Uterus (tissue), 2 donors: ENCODE measurements around the gene FOCAD.

Experiments
- POLR2A ChIP-seq, 2 donors: fragments of 450-650 bp; IDR thresholded peaks; one replicate each; pipeline ENCODE4 v1.6.1; 2016; ENCODE audit warnings: antibody characterized with exemption in 2 of 2, mild to moderate bottlenecking in 1 of 2, moderate library complexity in 1 of 2
- TF ChIP-seq, protein P1 (sequence below), 4 experiments: fragments of 200-600 bp in 2 of 4; fragments of 450-650 bp in 2 of 4; sonication (generic) in 2 of 4; IDR thresholded peaks; one replicate each; pipeline ENCODE4 v1.5.1; 2016 to 2019; ENCODE audit warnings: antibody characterized with exemption in 4 of 4, mild to moderate bottlenecking in 2 of 4, moderate library complexity in 1 of 4

DNA sequence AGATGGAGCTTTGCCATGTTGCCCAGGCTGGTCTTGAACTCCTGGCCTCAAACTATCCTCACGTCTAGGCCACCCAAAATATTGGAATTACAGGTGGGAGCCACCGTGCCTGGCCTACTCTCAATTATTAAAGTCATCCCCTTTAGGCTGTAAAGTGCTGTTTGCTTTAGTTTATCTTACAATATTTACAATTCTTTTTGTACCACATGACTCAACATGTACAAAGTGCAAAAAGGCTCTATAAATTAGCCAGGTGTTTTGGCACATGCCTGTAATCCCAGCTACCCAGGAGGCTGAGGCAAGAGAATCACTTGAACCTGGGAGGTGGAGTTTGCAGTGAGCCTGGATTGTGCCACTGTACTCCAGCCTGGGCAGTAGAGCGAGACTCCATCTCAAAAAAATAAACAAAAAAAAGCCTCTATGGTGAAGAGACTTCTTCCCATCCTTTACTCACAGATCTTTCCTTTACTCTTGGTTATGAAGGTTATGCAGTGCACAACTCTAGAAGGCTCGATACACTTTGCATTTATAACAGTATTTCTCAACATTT, 33.2 kb upstream of the FOCAD start:
- no peak for TF ChIP-seq POLR2A (IDR thresholded peaks at IDR 0.05)
- TF ChIP-seq, protein P1, sequence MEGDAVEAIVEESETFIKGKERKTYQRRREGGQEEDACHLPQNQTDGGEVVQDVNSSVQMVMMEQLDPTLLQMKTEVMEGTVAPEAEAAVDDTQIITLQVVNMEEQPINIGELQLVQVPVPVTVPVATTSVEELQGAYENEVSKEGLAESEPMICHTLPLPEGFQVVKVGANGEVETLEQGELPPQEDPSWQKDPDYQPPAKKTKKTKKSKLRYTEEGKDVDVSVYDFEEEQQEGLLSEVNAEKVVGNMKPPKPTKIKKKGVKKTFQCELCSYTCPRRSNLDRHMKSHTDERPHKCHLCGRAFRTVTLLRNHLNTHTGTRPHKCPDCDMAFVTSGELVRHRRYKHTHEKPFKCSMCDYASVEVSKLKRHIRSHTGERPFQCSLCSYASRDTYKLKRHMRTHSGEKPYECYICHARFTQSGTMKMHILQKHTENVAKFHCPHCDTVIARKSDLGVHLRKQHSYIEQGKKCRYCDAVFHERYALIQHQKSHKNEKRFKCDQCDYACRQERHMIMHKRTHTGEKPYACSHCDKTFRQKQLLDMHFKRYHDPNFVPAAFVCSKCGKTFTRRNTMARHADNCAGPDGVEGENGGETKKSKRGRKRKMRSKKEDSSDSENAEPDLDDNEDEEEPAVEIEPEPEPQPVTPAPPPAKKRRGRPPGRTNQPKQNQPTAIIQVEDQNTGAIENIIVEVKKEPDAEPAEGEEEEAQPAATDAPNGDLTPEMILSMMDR (IDR thresholded peaks at IDR 0.05), result no peak
